Stimulated activated CD8-positive, alpha-beta memory T cell treated with anti-CD3 and anti-CD28 coated beads, Interleukin-12 subunit alpha, Interleukin-12 subunit beta, amount 100 ng/mL, for 1 hour (primary cell): ENCODE results near the gene TK2.
A peak's percentile ranks its signal among the peaks of the same experiment; 100 is the strongest.
"Not testable (repeated sequence)": the region's sequence is repeated elsewhere in the genome, so short reads cannot be mapped to it uniquely, and the experiment has no call there.

ENCODE experiments used
- DNase-seq: peaks from one replicate; pipeline ENCODE4 v3.0.0-alpha.2; 2020; ENCODE audit warnings: low read depth

Gene TK2

DNA sequence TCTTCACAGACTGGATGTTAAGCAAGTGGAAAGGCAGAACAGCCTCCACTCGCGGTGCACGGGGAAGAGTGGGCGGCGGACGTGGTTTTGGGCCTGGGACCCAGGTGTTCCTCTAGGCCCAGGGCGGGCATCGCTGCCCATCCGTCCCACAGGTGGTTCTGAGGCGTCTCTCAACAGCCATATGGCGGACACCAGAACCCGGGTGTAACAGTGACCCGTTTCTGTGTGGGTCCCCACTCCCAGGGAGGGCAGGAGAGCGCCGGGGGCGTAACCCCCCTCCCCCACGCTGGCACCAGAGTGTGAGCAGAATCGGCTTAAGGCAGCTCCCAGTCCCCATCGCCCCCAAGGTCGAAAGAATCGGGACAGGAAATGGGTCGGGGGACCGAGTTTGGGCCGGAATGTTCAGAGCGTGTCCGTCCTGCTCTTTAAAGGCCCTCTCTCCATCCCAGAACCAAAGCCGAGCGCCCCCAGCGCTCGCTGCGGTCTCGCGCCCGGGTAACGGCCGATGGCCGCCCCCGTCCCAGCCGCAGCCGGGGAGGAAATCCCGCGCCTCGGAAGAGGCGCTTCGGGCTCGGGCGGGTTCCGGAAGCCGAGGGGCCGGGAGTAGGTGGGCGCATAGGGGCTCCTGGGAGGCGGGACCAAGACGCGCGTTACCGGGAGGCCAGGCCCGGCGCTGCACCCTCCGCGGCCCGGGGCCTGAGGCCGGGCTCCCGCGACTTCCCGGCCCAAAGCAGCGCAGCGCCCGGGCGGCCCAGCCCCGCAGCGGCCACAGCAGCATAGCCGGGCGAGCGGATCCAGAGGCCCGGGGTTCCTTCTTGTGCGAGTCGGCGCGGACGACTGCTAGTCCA lies at the start of gene TK2:
Gene TK2 (minus strand): TSS at position 839 of the 848 bp plus-strand sequence. CDS start 61 bp downstream, at position 778.
- no peak for DNase-seq

DNA sequence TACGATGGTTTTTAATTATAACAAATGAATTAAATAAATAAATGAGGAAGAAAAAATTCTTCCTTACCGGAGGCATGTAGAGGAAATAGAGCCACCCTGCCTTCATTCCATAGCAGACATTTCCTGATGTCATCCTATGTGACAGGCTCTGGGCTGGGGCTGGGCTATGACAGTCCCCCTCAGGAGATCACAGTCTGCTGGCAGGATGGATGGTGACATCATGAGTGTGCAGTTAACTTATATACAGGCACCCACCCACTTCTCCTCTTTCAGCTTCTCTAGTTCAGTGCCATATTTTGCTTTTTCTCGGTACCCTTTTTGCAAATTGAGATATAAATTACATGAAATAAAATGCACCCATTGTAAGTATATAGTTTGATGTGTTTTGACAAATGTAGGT lies 48.2 kb upstream of the TK2 start:
- no peak for DNase-seq

DNA sequence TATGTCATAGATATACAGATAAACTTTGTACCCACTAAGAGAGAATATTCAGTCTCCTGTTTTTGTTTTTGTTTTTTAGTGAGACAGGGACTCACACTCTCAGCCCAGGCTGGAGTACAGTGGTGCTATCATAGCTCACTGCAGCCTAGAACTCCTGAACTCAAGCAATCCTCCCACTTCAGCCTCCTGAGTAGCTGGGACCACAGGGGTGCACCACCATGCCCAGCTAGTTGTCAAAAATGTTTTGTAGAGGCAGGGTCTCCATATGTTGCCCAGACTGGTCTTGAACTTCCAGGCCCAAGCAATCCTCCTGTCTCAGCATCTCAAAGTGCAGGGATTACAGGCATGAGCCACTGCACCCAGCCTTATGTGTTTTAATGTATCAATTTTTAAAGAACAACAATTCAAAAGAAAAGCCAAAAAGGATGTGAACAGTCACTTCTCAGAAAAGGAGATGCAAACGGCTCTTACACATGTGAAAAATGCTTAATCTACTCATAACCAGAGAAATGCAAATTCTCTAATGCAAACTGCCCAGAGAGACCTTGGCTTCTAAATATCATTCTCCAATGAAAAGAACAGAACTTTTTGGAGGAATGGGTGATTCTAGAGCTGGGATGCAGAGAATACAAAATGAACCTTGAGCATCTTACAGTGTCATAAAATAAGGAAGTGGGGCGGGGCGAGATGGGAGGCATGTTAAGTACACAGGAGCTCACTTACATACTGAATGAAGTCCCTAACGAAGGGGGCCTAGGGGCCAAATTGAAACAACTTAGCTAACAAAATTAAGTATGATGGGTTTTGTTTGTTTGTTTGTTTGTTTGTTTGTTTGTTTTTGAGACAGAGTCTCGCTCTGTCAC lies 47.3 kb upstream of the TK2 start:
- no peak for DNase-seq

- DNase-seq = not testable (repeated sequence)
These were observed 46.6 kb upstream of the TK2 start for GRCh38 chr16:66596559-66596958.

- DNase-seq = no peak
These were observed 44.8 kb upstream of the TK2 start for GRCh38 chr16:66594739-66595138.

DNA sequence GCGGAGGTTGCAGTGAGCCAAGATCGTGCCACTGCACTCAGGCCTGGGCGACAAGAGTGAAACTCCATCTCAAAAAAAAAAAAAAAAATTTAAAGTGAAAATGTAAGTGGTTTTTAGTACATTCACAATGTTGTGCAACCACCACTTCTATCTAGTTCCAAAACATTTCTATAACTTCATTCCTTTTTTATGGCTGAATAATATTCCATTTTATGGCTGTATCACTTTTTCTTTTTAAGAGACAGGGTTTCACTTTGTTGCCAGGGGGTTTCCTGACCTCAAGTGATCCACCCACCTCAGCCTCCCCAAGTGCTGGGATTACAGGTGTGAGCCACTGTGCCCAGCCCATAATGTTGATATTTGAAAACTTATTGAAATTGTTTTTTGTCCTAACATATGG lies 42.9 kb upstream of the TK2 start:
- DNase-seq = no peak

DNA sequence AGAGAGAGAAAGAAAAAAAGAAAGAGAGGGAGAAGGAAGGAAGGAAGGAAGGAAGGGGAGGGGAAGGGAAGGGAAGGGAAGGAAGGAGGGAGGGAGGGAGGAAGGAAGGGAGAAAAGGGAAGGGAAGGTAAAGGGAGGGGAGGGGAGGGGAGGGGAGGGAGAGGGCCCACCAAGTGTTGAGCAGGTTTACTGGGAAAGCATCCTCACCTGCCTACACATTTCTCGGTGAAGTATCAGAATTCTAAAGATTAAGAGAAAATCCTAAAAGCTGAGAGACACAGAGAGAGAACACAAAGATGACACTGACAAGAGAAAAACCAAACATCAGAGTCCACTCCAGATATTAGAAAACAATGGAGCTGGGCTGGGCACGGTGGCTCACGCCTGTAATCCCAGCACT lies 42.3 kb upstream of the TK2 start:
- no peak for DNase-seq

DNA sequence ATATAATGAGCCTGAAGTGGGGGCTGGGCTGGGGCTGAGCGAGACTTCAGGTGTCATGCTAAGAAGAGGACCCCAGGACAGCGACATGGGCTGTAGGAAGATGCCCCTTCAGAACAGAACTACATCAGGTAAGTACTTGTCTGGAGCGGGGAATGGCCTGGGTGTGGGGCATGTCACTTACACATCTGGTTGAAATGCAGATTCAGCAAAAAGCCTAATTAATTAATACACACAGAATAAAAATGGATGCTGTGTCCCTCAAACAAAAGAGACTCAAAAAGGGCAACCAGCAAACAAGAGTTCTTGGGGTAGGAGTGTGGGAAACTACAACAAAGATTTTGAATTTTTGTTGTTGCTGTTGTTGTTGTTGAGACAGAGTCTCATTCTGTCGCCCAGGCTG lies 41.1 kb upstream of the TK2 start:
- DNase-seq = no peak

DNA sequence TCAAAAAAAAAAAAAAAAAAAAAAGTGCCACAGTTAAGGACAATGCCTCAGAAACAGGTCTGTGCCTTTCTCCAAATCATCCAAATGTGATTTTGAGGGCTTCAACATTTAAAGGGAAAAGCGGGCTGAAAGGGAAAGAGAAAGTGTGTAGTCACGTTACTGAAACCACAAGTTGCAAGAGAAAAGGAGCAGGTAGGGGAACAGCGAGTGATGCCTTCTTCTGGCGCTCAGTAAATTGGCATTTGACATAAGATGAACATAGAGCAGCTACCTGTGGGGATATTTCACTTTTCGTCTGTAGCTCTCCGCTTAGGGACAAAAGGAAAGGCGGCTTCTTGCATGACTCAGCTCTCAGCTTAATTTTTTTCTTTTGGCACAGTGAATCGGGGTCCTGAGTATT lies 40.4 kb upstream of the TK2 start:
- no peak for DNase-seq

- DNase-seq = peak; percentile 39
These were observed 39.2 kb upstream of the TK2 start for GRCh38 chr16:66588981-66589713.

DNA sequence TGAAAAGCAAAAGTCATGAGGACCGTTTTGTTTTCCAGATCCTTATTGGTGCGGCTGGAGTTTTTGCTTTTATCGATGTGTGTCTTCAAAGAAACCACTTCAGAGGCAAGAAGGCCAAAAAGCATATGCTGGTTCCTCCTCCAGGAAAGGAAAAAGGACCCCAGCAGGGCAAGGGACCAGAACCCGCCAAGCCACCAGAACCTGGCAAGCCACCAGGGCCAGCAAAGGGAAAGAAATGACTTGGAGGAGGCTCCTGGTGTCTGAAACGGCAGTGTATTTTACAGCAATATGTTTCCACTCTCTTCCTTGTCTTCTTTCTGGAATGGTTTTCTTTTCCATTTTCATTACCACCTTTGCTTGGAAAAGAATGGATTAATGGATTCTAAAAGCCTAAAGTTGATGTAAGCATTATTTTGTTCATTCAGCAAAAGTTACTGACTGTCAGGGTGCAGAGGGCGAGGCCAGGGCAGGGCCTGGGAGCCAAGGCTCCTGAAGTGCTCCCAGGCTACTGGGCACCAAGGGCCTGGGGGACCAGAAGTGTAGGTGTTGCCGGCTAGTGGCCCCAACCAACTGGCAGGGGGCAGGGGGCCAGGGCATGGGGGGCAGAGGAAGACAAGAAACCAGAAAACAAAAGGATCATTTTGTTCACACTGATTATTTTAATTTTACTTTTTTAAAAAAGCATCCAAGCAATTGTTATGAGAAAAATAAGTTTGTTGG lies 38.1 kb upstream of the TK2 start:
- no peak for DNase-seq

DNA sequence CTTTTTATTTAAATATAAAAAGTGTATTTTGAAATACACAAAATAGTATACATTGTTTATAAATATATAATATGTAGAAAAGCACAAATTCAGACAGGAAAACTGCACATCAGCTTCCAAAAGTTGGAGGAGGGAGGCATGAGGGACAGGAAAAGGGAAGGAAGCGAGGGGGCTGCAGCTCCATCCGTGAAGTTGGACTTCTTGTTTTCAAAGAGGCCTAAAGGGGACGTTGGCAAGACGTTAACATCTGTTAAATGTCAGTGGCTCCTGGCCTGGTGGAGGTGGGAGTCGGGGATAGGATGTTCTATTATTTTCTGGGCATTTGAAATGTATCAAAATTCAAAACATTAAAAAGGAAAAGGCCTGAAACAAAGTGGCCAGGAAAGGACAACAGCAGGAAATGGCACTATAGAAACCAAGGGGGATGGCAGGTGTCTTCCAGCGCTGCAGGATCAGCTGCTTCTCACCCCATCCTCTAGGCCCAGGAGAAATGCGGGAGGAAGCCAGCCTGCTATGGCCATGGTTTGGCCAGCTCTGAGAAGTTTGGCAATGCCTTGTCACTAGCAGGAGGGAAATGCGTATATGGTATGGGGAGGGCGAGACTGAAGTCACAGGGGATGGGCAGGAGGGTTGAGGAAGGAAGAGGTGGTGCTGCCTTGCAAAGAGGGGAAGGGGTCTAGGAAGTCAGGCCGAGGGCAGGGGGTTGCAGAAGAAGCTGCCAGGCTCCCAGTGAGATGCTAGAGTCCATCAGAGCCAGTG lies 35.7 kb upstream of the TK2 start:
- DNase-seq = no peak

DNA sequence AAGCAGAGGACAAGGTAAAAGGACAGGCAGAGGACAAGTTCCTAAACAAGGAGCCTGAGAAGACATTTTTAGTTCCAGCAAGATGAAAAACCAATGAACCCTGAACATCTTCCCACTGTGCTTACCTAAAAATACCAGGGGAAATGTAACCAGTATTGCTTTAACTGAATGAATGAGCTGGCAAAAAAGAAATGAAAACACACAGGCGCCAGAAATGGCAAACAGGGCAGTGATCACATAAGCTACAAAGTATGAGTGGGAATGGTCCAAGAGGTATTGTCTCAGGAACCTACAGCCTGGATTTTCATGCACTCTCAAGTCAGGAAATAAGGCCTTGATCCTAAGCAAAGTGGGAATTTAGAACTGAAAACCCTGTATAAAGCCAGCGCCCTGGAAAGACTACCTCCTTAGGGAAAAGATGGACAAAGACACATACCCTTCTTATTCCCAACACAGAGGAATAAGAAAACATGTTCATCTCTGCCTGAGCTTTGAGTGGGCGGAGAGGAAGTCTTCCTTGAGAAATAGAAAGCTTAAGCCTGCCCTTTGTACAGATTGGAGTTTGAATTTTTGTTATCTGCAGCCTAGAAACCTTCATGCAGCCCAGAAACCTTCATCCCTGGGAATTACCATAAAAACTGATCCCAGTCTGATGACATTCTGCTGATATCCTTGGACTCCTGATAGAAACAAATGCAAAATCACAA lies 31.5 kb upstream of the TK2 start:
- no peak for DNase-seq

DNA sequence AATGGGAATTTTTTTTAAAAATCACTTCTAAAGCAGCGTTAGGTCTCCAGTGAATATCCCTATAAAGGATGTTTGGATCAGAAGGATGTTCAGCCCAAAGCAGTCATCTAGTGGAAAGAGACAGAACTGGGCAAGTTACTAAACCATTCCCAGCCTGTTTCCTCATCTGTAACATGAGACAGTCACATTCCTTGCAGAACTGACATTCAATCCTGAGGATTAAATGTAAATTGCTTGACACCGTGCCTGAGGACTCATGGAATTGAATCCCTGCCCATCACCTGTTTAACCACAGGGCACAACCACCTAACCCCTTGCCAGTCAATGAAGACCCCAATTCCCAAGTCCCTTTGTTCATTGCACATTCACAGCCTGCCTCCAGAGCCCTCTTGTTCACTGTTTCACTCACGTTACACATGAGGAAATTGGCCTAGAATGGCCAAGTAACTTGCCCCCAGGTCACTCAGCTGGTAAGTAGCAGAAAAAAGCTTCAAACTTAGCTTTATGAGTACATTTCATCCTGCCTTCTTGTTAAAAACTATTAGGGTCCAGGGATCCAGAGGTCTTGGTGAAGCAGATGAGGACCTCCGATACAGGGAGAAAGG lies 30.8 kb upstream of the TK2 start:
- no peak for DNase-seq

DNA sequence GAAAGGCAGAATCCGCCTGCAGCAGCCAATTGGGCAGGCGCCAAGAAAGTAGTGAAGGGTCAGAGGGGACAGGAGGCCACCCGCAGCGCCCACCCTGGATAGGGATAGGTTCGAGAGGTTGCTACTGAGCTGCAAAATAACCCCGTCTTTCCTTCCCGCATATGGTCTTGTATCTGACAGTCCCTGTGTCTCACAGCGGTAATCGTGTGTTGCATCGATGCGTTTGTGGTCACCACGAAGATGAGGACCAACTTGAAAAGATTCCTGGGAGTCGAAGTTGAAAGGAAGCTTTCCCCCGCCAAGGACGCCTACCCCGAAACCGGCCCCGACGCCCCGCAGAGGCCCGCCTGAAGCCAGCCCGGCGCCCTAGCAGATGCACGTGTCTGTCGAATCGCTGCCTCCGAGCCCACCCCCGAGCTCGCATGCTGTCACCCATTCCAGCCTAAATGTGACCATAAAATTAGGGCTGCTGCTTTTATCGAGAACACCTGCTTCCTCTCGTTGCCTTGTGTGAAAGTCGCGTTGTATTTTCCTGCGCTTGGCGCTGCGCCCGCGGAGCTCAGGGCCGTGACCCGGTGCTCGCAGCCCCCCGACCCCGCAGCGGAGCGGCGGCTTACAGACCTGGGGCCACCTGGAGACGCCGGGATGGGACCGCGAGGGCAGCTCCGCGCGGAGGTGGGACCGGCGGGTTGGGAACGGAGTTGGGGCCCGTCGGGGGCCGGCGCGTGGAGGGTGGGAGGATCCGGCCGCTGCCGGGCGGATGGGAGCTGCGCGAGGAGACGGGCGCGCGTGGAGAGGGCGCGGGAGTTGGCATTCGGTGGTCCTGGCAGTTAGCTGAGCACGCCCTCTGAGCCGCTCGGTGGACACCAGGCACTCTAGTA lies 29.0 kb upstream of the TK2 start, which contains the start of gene CMTM2:
Gene CMTM2 (plus strand): TSS at position 813 of the 881 bp plus-strand sequence. CDS start 145 bp downstream, outside the sequence.
- no peak for DNase-seq

DNA sequence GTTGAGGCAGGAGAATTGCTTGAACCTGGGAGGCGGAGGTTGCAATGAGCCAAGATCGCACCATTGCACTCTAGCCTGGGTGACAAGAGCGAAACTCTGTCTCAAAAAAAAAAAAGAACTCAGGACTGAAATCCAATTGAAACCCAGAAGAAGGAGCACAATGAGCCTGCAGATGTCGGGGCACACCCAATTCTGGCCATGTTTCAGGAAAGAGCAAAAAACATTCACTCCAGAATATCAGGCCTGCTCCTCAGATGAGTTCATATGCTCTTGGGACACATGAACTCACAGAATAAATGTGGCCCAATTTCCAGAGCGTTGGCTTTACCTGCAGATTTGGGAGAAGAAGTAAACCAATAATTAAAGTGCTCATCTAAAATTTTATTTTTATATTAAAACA lies 26.4 kb upstream of the TK2 start:
- no peak for DNase-seq

GRCh38 chr16:66575060-66575459 lies 25.1 kb upstream of the TK2 start:
- DNase-seq = no peak

DNA sequence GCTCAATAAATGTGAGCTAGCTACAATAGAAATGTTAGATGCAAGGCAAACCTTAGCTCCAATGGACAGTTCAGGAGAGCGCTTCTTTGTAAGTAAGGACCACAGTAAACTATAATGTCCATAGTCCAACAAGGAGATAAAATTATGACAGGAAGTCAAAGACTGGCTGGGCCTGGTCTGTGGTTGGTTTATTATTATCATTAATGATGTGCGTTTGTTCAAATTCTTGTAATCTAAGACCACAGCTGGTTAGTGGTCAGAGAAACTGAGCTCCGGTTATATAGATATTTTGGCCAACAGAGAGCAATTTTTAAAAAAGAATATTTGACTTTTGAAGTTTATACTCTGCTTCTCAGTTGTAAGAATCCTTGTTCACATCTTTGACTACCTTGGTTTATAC lies 24.6 kb upstream of the TK2 start:
- DNase-seq = no peak

DNA sequence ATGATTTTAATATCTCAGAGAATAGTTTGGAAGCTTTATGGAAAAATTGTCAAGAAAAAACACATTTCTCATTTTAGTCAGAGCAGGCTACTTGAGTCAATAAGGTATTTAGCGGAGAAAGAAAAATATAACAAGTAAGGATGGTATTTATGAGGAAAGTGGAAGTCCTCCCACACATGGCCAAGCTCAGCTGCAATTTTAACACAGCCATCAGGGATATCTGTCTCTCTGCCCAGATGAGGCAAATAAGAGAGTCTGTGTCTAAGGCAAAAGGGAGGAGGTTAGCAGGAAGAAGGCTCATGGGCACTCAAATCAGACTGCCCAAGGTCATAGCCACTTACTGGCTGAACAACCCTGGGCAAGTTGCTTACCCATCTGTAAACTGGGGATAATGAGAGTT lies 24.2 kb upstream of the TK2 start:
- DNase-seq = no peak
